GM12865 (cell line): ENCODE data around the gene FAM53B.

Source experiments
- DNase-seq: peaks from one replicate; pipeline ENCODE4 v3.0.0; 2010; ENCODE audit warnings: low read depth
- H3K4me3 ChIP-seq: 2 replicates; pipeline ENCODE4 v1.5.1; 2011; ENCODE audit warnings: mild to moderate bottlenecking, low read depth, low read length, control low read depth
- TF ChIP-seq, protein P1 (sequence below): IDR thresholded peaks from 2 replicates; pipeline ENCODE4 v1.5.1; 2011; ENCODE audit warnings: low read length, control low read depth, low read depth, inconsistent platforms; ENCODE audit not compliant: insufficient read depth; ENCODE audit errors: missing control alignments

Gene FAM53B

DNA sequence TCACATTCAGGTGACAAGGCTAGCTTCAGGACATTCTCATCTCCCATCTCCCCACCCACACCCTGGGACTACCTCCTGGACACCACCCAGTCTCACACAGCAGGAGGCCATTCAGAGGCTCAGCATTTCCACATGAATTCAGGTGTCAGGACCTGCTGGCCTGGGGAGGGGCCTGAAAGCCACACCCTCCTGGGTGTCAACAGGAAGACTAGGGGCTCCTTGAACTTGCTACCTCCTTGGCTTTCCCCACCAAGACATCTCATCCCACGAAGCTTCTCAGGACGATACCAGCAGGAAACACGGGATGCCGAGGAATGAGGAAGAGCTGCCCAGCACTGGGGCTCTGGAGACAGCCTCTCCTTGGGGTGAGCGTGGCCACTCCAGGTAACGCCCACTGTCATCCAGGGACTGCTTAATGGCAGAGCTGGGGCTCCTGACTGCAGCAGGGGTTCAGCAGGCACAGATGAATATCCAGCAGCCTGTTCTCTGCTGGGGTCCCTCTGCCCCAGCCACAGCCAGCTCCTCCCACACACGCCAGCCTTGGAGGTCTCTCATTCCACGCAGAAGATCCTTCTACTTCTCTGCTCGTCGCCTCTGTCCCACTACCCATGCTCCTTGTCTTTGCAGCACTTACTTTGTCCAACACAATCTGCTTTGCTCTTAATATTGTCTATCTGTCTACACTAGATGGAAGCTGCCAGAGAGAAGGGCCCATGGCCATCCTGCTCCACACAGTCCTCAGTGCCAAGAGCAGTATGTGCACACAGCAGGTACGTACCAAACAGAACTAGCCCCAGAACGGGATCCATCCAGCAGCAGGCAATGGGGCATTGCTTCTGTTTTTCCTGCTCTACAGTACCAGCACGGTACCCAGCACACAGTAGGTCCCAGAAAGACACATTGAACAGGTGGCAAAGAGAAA is 88.7 kb downstream of the FAM53B start:
- TF ChIP-seq, protein P1, sequence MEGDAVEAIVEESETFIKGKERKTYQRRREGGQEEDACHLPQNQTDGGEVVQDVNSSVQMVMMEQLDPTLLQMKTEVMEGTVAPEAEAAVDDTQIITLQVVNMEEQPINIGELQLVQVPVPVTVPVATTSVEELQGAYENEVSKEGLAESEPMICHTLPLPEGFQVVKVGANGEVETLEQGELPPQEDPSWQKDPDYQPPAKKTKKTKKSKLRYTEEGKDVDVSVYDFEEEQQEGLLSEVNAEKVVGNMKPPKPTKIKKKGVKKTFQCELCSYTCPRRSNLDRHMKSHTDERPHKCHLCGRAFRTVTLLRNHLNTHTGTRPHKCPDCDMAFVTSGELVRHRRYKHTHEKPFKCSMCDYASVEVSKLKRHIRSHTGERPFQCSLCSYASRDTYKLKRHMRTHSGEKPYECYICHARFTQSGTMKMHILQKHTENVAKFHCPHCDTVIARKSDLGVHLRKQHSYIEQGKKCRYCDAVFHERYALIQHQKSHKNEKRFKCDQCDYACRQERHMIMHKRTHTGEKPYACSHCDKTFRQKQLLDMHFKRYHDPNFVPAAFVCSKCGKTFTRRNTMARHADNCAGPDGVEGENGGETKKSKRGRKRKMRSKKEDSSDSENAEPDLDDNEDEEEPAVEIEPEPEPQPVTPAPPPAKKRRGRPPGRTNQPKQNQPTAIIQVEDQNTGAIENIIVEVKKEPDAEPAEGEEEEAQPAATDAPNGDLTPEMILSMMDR = no peak
- H3K4me3 ChIP-seq = no peak overlapping the region

DNA sequence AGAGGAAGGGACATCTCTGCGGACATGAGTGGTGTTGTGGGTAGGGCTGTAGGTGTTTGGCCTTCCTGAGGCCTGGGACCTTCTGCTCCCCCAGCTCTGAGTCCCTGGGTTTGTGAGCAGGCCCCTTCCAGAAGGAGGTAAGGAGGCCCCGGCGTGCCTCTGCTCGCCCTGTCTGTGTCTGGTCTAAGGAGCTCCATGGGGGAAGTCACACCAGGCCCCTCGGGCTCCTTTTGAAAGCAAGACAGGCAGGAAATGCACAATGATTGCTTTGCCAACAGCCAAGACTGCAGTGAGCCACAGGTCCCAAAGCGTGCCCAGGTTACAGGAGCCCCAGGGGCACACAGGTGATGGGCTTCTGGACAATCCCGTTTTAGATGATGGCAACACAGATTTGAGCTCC is 89.5 kb downstream of the FAM53B start:
- H3K4me3 ChIP-seq = no peak overlapping the region
- DNase-seq = no peak
- TF ChIP-seq, protein P1 = no peak

More for the DNA sequence above, 88.7 kb downstream of the FAM53B start:
- no peak for DNase-seq

DNA sequence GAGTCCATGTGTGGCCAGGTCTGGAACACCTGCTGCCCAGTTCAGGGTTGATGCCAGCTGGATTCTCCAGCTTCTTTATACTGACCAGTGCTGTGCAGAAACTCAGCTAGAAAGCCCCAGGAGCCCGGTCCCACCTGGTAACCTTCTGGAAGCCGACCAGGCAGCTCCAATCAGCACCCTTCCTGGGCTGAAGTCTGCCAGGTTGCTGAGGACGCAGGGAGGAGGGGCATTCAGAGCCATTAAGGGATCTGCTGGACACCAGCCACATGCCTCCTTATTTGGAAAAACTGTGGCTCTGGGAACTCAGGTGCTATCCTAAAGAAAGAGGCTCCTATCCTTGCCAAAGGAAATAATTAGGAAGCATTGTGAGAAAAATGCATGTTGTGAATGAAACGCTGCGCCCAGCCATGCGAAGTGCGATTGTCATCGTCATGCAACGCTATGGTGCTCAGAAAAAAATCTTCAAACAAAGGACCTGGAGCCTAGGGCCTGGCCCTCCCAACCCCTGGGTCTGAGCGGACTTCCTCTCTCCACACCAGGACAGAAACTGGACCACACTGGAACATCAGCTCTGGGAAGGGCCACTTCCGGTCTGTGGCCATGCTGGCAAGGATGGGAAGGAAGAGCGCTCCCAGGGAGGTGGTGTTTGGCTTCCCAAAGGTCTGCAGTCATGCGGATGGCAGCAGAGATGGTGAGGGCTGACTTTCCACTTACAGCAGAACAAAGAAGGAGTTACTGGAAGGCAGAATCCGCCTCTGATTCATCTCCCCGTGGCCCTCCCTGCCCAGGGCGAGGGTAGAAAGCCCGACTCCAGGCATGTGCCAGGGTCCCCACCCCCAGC is 90.1 kb downstream of the FAM53B start:
- H3K4me3 ChIP-seq = no peak overlapping the region
- DNase-seq = no peak
- TF ChIP-seq, protein P1 = no peak

DNA sequence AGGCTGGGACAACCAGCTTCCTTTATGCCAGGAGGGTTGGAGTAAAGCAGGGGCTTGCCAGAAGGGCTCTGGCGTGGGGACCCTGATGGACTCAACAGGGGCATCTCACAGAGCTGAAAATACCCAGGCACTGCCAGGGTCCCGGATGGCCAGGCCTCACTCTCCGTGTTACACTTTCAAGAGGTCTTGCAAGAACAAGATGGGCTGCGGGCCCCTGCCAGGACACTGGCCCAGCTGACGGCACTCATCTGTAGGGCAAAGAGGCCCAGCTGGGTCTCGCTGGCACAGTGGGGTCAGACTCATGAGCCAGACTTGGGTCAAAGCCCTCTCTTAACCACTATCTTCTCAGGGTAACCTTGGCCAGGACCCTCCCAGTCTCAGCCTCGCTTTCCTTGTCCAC is 90.9 kb downstream of the FAM53B start:
- TF ChIP-seq, protein P1 = no peak
- no peak overlapping the region for H3K4me3 ChIP-seq
- DNase-seq = no peak

DNA sequence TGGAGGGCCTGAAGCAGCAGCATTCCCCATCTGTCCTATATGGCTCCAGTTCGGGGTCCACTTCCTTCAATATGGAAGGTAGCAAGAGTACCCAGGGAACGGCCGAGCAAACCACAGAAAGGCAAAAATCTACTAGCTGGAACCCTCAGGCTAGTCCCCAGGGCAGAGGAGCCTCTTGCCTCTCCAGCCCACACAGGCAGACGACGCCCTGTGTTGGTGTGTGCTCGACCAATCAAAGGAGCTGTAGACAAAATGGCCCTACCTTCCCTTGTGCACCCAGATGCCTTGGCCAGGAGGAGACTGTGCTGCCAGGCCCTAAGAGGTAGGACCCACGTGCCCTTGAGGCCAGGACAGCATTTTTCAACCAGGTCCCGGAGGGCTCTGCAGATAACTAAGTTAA is 91.5 kb downstream of the FAM53B start:
- TF ChIP-seq, protein P1 = no peak
- no peak overlapping the region for H3K4me3 ChIP-seq
- peak; percentile 27 for DNase-seq

DNA sequence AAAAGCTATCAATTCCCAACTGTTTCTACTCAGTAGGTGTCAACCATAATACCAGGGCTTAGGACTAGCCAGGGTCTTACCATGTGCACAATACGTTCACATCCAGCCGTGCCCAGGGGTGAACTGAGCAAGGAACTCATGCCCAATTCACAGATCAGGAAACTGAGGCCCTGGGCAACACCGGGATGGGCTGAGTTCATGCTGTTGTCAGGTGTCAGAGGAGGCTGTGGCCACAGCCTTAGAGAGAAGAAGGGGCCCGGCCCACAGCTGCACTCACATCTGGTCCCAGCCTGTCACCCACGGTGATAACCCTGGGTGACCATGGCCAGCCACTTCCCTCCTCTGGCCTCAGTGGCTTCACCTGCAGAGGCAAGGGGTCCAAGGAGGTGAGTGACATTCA is 92.0 kb downstream of the FAM53B start:
- TF ChIP-seq, protein P1 = no peak
- no peak for DNase-seq
- no peak overlapping the region for H3K4me3 ChIP-seq
